GM18861 (cell line): Measurements from ENCODE around the gene NRAS.
"Not testable (repeated sequence)": the region's sequence is repeated elsewhere in the genome, so short reads cannot be mapped to it uniquely, and the experiment has no call there.

Source experiments
- ATAC-seq: cut with Tn5 transposase; IDR thresholded peaks from one replicate; pipeline ENCODE4 v1.9.1; 2021; ENCODE audit not compliant: unreplicated experiment

Gene NRAS

GRCh38 chr1:114716304-114717170, at the start of gene NRAS:
Gene NRAS (minus strand): TSS chr1:114716771. CDS start chr1:114716160, 611 bp downstream.
- peak; percentile 80 for ATAC-seq

GRCh38 chr1:114764689-114765088, 48.1 kb upstream of the NRAS start:
- no peak for ATAC-seq

GRCh38 chr1:114758256-114758832, 41.8 kb upstream of the NRAS start:
- no peak for ATAC-seq

- ATAC-seq: peak; percentile 82
These were observed 41.1 kb upstream of the NRAS start, which contains the start of gene CSDE1 for GRCh38 chr1:114757455-114758255. Gene CSDE1 (minus strand): TSS chr1:114757984. CDS start chr1:114739890, 18,094 bp downstream.

GRCh38 chr1:114756949-114757454, 40.4 kb upstream of the NRAS start:
- no peak for ATAC-seq

- ATAC-seq: peak; percentile 35
These were observed 39.7 kb upstream of the NRAS start for GRCh38 chr1:114756009-114756892.

GRCh38 chr1:114755006-114755931, 38.7 kb upstream of the NRAS start:
- ATAC-seq: no peak

GRCh38 chr1:114753702-114754101, 37.1 kb upstream of the NRAS start:
- not testable (repeated sequence) for ATAC-seq

GRCh38 chr1:114753143-114753542, 36.6 kb upstream of the NRAS start:
- ATAC-seq: no peak

GRCh38 chr1:114750780-114751179, 34.2 kb upstream of the NRAS start:
- ATAC-seq: no peak

- no peak for ATAC-seq
These were observed 33.3 kb upstream of the NRAS start for GRCh38 chr1:114749835-114750234.

- ATAC-seq: no peak
These were observed 30.0 kb upstream of the NRAS start for GRCh38 chr1:114746450-114747121.

GRCh38 chr1:114745291-114745690, 28.7 kb upstream of the NRAS start:
- ATAC-seq: no peak

GRCh38 chr1:114741963-114742746, 25.6 kb upstream of the NRAS start:
- ATAC-seq: no peak

GRCh38 chr1:114740331-114740730, 23.8 kb upstream of the NRAS start:
- ATAC-seq: no peak

- ATAC-seq: no peak
These were observed 20.8 kb upstream of the NRAS start for GRCh38 chr1:114737314-114737849.

- no peak for ATAC-seq
These were observed 18.9 kb upstream of the NRAS start for GRCh38 chr1:114735479-114735878.

- ATAC-seq: no peak
These were observed 13.2 kb upstream of the NRAS start for GRCh38 chr1:114729782-114730181.
